NCI-H510A (cell line): ENCODE data around the gene RNF4.
A peak's percentile ranks its signal among the peaks of the same experiment; 100 is the strongest.
"Not testable (repeated sequence)": the region's sequence is repeated elsewhere in the genome, so short reads cannot be mapped to it uniquely, and the experiment has no call there.

Experiments
- DNase-seq: peaks from one replicate; lab custom pipeline; 2025; lab: John Stamatoyannopoulos, UW

Gene RNF4

GRCh38 chr4:2457481-2458295, 11.2 kb upstream of the RNF4 start:
- DNase-seq = no peak

DNA sequence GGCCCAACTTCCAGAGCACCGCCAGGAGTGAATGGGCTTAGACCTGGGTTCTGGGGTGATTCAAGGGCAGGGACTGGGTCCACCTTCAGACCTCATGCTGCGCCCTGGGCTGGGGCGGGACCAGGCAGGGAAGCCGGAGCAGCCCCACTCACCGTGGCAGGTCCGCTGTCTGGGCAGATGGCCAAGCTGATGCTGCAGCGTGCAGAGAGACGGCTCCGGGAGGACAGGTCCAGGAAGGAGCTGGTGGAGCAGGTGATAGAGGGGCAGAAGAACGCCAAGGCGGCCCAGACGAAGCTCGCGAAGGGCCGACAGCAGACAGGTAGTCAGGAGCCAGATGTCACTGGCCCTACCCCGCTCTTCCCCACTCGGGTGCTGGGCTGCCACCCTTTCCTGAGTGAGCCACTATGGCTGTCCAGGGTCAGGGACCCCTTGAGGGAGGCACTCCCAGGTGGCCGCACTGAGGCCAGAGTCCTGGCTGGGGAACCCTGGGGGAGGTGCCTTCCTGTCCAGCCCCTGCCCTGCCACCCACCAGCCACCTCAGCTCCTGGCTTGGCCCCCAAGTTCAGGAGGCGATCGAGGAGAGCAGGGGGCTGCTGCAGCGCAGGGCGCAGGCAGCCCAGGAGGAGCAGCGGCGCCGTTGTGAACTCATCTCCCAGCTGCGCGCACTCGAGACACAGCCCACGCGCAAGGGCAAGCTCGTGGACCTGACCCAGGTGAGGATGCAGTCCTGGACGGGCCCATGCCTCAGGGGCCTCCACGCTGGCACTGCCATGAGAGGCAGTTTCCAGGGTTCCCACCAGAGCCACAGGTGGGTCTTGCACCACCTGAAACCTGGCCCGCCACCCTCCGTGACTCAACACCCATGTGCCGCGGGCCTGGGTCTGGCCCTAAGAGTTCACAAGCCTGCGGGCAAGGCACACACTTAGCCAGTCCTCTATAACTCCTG, 10.1 kb upstream of the RNF4 start:
- DNase-seq = no peak

DNA sequence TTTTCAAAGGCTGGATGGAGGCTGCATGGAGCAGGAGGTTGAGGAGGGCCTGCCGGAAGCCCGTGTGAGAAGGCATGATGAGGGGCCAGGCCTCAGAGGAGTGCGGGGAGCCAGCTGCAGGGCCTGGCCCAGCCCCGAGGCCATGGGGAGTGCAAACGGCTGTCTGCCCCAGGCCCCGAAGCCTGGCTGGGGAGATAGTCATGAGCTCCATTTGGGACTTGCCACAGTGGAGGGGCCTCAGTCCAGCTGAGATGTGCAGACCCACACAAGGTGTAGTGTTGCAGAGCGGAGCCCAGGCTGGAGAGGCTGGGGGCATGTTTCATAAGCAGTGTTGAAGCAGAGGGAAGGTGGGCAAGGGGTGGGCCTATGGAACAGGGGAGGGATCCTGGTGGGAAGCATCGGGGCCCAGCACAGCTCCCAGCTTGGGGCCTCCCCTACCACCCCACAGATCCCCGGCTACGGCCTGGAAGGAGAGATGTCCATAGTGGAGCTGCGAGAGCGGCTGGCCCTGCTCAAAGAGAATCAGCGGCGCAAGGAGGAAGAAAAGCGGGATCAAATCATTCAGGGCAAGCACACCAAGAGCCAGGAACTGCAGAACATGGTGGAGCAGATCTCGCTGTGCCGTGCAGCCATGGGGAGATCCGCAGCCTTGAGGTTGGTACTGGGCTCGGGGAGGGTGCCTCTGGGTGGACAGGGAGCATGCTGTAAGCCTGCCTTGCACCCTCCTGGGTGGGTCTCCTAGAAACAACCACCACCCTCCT, 9.1 kb upstream of the RNF4 start:
- no peak for DNase-seq

DNA sequence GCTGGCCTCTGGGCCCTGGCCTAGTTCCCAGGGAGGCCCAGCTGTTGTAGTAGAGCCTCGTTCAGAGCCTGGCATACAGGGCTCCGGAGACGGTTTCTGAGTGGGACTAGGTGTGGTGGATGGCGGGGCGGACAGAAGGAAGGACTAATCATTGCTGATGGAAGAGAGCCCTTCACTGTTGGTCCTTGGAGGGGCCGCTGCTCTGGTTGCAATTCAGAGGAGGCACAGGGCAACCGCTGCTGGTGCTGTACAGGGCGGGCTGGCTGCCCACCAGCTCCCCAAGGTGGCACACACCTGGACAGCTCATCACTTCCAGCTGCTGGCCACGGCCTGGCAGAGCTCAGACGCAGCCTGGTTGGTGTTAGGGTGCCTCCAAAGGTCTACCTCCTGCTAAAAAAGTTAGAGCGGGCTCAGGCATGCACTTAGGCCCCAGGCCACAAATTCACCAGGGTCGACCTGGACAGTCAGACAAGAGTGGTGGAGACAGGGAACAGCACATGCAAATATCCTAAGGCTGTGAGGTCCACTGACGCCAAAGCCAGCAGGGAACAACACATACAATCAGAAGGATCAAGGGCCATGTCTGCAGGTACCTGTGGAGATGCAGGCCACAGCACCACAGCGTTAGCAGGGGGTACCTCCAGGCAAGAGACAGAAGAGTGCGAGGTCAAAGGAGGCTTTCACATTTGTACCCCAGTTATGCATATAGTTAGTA, 7.5 kb upstream of the RNF4 start:
- DNase-seq = no peak

DNA sequence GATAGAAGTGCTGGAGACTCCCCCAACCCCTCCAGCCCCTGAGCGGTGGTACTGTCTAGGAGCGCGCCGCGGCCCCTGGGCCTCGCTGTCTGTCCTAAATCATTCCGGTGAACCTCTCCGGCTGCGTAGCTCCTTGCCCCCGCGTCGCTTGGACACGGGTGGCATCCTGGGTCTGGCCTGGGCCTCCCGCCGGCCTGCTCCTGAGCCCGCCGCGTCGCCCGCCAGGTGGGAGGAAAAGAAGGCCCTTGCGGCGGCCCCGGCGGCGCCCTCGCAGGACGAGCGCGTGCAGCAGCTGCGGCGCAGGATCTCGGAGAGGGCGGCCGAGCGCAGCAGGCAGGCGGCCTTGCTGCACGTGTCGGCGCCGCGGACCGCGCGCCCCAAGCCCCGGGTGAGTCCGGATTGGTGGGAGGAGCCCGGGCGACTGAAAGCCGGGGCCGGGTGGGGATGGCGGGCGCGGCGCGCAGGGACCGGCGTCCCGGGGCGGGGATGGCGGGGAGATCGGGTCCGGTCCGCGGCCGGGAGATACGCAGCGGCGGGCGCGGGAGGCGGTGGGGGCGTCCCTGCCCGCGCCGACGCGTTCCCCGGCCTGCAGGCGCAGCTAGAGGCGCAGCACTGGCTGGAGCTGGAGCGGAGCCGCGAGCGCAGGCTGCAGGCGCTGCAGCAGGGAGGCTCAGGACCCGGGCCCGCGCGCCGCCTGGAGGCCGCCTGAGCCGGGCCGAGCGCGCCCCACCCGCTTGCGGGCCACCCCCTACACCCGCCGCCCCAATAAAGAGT, 6.5 kb upstream of the RNF4 start:
- DNase-seq = peak; percentile 38

DNA sequence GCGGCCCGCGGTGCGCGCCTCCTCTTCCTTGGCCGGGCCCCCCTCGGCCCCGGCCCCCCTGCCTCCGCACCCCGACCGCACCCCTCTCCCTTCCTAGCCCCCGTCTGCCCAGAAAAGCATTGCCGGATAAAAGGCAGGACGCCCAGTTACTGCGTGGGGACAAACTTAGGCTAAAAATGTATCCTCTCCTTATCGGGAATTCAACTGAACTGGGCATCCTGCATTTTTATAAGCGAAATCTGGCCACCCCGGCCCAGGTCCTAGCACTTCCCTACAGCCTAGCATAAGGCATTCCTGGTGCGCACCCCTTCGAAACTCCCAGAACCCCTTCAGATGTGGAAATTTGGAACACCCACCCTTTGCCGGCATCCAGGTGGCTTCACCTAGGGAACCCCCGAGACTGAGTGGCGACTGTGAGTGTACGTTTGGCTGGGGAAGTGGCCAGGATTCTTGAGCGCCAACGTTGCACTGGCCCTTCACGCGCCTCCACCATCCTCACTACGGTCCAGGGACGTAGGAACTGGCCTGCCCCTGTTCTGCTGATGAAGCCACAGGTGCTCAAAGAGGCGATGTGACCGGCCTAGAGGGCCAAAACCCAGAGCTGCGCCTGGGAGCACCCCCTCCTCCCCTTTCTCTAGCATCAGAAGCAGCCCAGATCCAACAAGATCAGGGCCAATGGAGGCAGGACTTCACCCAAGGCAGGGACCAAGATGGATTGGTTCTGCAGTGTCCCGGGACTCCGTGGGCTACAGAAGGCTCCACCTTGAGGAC, 5.7 kb upstream of the RNF4 start:
- DNase-seq = no peak

DNA sequence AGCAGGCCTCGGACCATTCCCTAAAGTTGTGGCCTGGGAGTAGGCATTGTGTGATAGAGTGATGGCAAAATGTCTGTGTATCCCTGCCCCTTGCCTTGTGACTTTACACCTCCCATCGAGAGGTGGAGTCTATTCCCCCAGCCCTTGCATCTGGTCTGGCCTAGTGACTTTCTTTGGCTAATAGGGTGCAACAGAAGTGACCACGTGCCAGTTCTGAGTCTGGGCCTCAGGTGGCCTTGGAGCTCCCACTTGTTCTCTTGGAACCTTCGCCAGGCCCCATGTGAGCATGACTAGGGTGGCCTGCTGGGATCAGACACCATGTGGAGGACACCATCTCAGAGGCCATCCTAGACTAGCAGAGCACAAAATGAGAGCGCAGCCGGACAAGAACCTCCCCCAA, 3.9 kb upstream of the RNF4 start:
- DNase-seq = no peak

- DNase-seq = not testable (repeated sequence)
These were observed 3.4 kb upstream of the RNF4 start for GRCh38 chr4:2465544-2465943.

- DNase-seq = peak; percentile 20
These were observed 482 bp downstream of the RNF4 start for GRCh38 chr4:2469192-2469984.

GRCh38 chr4:2470791-2471190, 1.9 kb downstream of the RNF4 start:
- DNase-seq = no peak

GRCh38 chr4:2472187-2472586, 3.3 kb downstream of the RNF4 start:
- no peak for DNase-seq

- DNase-seq = no peak
These were observed 9.3 kb downstream of the RNF4 start for GRCh38 chr4:2478229-2478628.

DNA sequence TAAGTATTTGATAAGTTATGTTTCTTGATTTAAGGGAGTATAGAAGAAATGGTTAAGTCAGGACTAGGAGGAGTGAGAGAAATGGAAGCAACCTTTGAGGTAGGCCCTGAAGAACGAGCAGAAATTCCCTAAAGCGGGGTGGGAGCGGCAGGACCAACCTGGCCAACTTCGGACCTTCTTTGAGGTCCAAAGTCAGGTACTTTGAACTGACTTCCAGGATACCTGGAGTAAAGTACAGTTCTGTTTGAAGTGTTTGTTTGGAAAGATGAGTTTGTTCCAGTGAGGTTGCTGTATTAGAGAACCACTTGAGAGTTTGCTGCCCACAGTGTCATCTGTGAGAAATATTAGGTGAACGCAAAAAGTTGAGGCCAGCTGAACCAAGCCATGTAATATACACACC, 11.7 kb downstream of the RNF4 start:
- DNase-seq = no peak

DNA sequence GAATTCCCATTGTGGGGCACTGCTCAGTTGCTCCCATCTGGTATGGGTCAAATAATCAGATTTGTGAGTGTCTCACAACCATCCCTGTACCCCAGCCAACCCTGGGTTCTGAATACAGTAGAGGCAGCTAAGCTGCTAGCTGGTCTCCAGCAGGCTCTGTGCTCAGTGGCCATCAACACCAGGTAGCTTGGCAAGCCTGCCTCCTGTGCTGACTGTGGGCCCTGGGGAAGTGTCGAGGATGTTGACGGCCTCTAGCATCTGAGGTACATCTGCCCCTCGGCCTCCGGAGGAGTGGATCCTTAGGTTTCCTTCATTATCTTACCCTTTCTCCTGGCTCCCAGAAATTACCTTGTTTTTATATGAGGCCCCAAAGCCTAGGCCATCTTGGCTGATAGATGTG, 13.3 kb downstream of the RNF4 start:
- no peak for DNase-seq

DNA sequence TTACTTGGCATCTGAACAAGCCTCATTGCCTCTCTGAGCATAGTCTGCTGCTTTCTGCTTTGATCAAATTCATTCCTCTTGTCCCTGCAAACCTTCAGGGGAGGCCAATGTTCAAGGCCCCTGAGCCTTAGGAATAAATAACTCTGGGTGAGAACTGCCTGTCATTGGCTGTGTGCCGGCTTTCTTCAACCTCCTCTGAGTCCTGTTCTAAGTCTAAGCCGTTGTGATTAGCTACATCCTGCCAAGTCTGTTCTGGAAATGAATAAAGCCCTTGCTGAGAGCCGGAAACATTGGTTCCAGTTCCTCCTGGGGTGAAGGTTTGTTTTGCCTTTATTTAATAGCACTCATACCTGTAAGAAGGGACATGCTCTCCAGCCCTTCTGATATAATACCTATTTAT, 13.8 kb downstream of the RNF4 start:
- no peak for DNase-seq

GRCh38 chr4:2483237-2483636, 14.3 kb downstream of the RNF4 start:
- DNase-seq = no peak

- DNase-seq = no peak
These were observed 15.3 kb downstream of the RNF4 start for GRCh38 chr4:2484185-2484584.

- no peak for DNase-seq
These were observed 16.1 kb downstream of the RNF4 start for GRCh38 chr4:2484993-2485392.

DNA sequence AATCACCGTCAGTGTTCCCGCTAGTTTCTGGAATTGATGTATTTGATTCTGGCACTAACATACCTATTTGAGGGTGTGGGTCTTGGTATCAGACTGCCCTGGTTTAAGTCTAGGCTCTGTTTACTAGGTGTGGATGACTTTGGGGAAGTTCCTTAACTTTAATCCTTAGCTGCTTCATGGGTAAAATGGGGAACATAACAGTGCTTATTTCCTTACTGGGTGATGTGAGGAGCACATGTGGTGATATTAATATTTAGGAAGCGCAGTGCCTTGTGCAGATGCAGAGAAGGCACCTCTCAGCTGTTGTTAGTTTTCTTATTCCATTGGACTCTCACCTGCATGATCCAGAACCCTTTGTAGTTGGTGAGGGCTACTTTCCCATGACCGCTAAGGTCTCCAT, 17.1 kb downstream of the RNF4 start:
- no peak for DNase-seq
